HT-29 (cell line): Measurements from ENCODE around the gene KAT8. TPM values are rescaled to one million over a fixed set of nuclear protein-coding genes. Genes with fewer than 3 reads are reported as not detected.
A peak's percentile ranks its signal among the peaks of the same experiment; 100 is the strongest.

Source experiments
- DNase-seq: peaks from one replicate; pipeline ENCODE4 v3.0.0-alpha.2; 2015; ENCODE audit warnings: low spot score
- total RNA-seq: library from RNA; depleted of rRNA; stranded (reverse); fragments of >200 nt; shearing (Covaris generic); gene quantifications from 2 replicates; pipeline ENCODE4 v1.2.3, GENCODE V29; 2014; rRNA removed

The KAT8 gene
- total RNA-seq: 50.1 and 55.7 TPM in 2 replicates

- peak; percentile 97 for DNase-seq
Measured at GRCh38 chr16:31117384-31118222, at the start of gene KAT8. TSS of gene KAT8 (plus strand) at chr16:31117664. CDS start at chr16:31117682, 18 bp downstream.

- DNase-seq: no peak
Measured at GRCh38 chr16:31071861-31072260, 45.6 kb upstream of the KAT8 start.

- peak; percentile 17 for DNase-seq
Measured at GRCh38 chr16:31072540-31073141, 44.8 kb upstream of the KAT8 start.

GRCh38 chr16:31073142-31073969 lies 44.1 kb upstream of the KAT8 start:
- peak; percentile 92 for DNase-seq

- DNase-seq: peak; percentile 98
Measured at GRCh38 chr16:31073970-31074813, 43.3 kb upstream of the KAT8 start, which contains the start of the genes ZNF646 and ZNF668. TSS of gene ZNF646 (plus strand) at chr16:31074422. CDS start at chr16:31076325, 1,903 bp downstream. TSS of gene ZNF668 (minus strand) at chr16:31074240. CDS start at chr16:31064459, 9,781 bp downstream.

GRCh38 chr16:31074814-31075183 lies 42.7 kb upstream of the KAT8 start:
- DNase-seq: no peak

GRCh38 chr16:31076319-31076718 lies 41.1 kb upstream of the KAT8 start:
- no peak for DNase-seq

- no peak for DNase-seq
Measured at GRCh38 chr16:31077024-31077423, 40.4 kb upstream of the KAT8 start.

GRCh38 chr16:31077592-31078396 lies 39.7 kb upstream of the KAT8 start:
- DNase-seq: no peak

- DNase-seq: no peak
Measured at GRCh38 chr16:31078597-31079341, 38.7 kb upstream of the KAT8 start.

GRCh38 chr16:31079342-31079944 lies 38.0 kb upstream of the KAT8 start:
- no peak for DNase-seq

- no peak for DNase-seq
Measured at GRCh38 chr16:31080035-31080629, 37.3 kb upstream of the KAT8 start.

- DNase-seq: no peak
Measured at GRCh38 chr16:31080756-31081419, 36.6 kb upstream of the KAT8 start.

- no peak for DNase-seq
Measured at GRCh38 chr16:31081428-31082351, 35.8 kb upstream of the KAT8 start.

- DNase-seq: no peak
Measured at GRCh38 chr16:31082368-31083045, 35.0 kb upstream of the KAT8 start.

GRCh38 chr16:31083081-31083480 lies 34.4 kb upstream of the KAT8 start:
- no peak for DNase-seq
